H1 (cell line): Measurements from ENCODE around the gene OSTC. TPM values are rescaled to one million over a fixed set of nuclear protein-coding genes. Genes with fewer than 3 reads are reported as not detected.

Source experiments
- BACH1 ChIP-seq: IDR thresholded peaks from 2 replicates; pipeline ENCODE4 v1.6.1; 2012; ENCODE audit warnings: low read length, improper control_type of control experiment
- CBX5 ChIP-seq: fragments of 300-800, 300-1000 bp; sonication (generic); IDR thresholded peaks from 2 replicates; pipeline ENCODE4 v1.7.1; 2016; ENCODE audit warnings: antibody characterized with exemption, low read length, low read depth
- CHD1 ChIP-seq: IDR thresholded peaks from 2 replicates; pipeline ENCODE4 v1.6.1; 2012; ENCODE audit warnings: low read depth, low read length, improper control_type of control experiment
- CREB1 ChIP-seq: IDR thresholded peaks from 2 replicates; pipeline ENCODE4 v1.6.1; 2012; ENCODE audit warnings: inconsistent platforms
- EGR1 ChIP-seq: IDR thresholded peaks from 2 replicates; pipeline ENCODE4 v1.6.1; 2011; ENCODE audit warnings: low read depth, low read length, borderline replicate concordance
- NANOG ChIP-seq: IDR thresholded peaks from 2 replicates; pipeline ENCODE4 v1.6.1; 2011; ENCODE audit warnings: low read length, low read depth, mild to moderate bottlenecking, inconsistent platforms; ENCODE audit not compliant: insufficient read depth, poor library complexity, severe bottlenecking
- NRF1 ChIP-seq: IDR thresholded peaks from 2 replicates; pipeline ENCODE4 v1.6.1; 2011; ENCODE audit warnings: mild to moderate bottlenecking, low read depth, low read length, improper control_type of control experiment
- SAP30 ChIP-seq: fragments of 300-600 bp; sonication (generic); IDR thresholded peaks from 2 replicates; pipeline ENCODE4 v1.7.1; 2012; ENCODE audit warnings: low read length, moderate library complexity, mild to moderate bottlenecking, inconsistent platforms; ENCODE audit not compliant: insufficient read depth, insufficient replicate concordance
- SP4 ChIP-seq: IDR thresholded peaks from 2 replicates; pipeline ENCODE4 v1.6.1; 2012; ENCODE audit warnings: low read length, inconsistent platforms
- TBP ChIP-seq: IDR thresholded peaks from 2 replicates; pipeline ENCODE4 v1.6.1; 2011; ENCODE audit warnings: low read depth, low read length, improper control_type of control experiment
- TCF12 ChIP-seq: IDR thresholded peaks from 2 replicates; pipeline ENCODE4 v1.6.1; 2011; ENCODE audit warnings: low read depth, mild to moderate bottlenecking, low read length
- polyA plus RNA-seq, 7 experiments: library from polyadenylated mRNA; depleted of rRNA in 3 of 7; stranded (reverse) in 5 of 7; unstranded in 2 of 7; fragments of >200 nt in 5 of 7; fragments of 200-250 nt in 2 of 7; gene quantifications; 1 replicate in 5 of 7; 2 replicates in 1 of 7; 4 replicates in 1 of 7; pipeline versions ENCODE4 v1.2.1 to v1.2.3, GENCODE V29; 2011 to 2013; ENCODE audit warnings: missing spikeins in 2 of 7, mixed read lengths in 2 of 7
- total RNA-seq: library from RNA; stranded (reverse); fragmentation: NEBNext Ultra II Directional; extraction: Animal tissue kit (Norgen Biotek cat#: 25700); gene quantifications from 2 replicates; pipeline ENCODE4 v1.2.1, GENCODE V29; 2021
- TF ChIP-seq, protein P1 (sequence below): fragments of 300-600 bp; sonication (generic); IDR thresholded peaks from 2 replicates; pipeline ENCODE4 v1.7.1; 2012; ENCODE audit warnings: low read length, moderate library complexity, mild to moderate bottlenecking, inconsistent platforms; ENCODE audit not compliant: insufficient replicate concordance

The OSTC gene
- total and polyA plus RNA-seq, 2 of the 8 experiments (the other 6 are each of a cell fraction or from before 2014, with no cell fraction given): 165 to 176 TPM

DNA sequence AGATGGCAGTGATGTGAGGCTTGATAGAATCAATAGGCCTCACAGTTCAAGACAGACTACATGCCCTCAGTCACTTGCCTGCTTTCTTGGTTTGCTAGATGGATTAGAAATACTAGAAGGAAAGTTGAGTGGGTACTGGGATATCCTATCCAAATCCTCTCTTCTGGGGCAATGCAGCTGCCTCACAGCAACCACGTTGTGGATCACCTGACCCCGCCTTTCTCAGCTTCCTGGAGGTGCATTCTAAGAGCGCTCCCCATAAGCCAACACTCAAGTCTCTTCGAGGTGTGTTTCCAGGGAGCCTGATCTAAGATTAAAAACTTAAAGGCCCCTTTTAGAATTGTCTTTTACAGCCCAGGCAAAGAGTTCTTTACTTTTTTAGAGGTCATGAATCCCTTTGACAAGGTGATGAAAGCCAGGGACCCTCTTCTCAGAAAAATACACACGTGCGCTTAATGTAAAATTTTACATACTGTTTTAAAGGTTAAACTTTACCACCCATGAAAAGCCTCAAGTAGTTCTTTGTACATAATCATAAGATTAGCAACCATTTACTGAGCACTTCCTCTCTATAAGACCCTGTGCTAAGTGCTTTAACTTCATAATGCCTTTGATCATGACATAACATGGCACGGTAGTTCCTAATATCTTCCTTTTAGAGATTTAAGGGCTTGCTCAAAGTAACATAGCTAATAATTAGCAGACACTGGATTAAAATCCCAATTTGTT is 30.9 kb upstream of the OSTC start (continued):
- TF ChIP-seq, protein P1, sequence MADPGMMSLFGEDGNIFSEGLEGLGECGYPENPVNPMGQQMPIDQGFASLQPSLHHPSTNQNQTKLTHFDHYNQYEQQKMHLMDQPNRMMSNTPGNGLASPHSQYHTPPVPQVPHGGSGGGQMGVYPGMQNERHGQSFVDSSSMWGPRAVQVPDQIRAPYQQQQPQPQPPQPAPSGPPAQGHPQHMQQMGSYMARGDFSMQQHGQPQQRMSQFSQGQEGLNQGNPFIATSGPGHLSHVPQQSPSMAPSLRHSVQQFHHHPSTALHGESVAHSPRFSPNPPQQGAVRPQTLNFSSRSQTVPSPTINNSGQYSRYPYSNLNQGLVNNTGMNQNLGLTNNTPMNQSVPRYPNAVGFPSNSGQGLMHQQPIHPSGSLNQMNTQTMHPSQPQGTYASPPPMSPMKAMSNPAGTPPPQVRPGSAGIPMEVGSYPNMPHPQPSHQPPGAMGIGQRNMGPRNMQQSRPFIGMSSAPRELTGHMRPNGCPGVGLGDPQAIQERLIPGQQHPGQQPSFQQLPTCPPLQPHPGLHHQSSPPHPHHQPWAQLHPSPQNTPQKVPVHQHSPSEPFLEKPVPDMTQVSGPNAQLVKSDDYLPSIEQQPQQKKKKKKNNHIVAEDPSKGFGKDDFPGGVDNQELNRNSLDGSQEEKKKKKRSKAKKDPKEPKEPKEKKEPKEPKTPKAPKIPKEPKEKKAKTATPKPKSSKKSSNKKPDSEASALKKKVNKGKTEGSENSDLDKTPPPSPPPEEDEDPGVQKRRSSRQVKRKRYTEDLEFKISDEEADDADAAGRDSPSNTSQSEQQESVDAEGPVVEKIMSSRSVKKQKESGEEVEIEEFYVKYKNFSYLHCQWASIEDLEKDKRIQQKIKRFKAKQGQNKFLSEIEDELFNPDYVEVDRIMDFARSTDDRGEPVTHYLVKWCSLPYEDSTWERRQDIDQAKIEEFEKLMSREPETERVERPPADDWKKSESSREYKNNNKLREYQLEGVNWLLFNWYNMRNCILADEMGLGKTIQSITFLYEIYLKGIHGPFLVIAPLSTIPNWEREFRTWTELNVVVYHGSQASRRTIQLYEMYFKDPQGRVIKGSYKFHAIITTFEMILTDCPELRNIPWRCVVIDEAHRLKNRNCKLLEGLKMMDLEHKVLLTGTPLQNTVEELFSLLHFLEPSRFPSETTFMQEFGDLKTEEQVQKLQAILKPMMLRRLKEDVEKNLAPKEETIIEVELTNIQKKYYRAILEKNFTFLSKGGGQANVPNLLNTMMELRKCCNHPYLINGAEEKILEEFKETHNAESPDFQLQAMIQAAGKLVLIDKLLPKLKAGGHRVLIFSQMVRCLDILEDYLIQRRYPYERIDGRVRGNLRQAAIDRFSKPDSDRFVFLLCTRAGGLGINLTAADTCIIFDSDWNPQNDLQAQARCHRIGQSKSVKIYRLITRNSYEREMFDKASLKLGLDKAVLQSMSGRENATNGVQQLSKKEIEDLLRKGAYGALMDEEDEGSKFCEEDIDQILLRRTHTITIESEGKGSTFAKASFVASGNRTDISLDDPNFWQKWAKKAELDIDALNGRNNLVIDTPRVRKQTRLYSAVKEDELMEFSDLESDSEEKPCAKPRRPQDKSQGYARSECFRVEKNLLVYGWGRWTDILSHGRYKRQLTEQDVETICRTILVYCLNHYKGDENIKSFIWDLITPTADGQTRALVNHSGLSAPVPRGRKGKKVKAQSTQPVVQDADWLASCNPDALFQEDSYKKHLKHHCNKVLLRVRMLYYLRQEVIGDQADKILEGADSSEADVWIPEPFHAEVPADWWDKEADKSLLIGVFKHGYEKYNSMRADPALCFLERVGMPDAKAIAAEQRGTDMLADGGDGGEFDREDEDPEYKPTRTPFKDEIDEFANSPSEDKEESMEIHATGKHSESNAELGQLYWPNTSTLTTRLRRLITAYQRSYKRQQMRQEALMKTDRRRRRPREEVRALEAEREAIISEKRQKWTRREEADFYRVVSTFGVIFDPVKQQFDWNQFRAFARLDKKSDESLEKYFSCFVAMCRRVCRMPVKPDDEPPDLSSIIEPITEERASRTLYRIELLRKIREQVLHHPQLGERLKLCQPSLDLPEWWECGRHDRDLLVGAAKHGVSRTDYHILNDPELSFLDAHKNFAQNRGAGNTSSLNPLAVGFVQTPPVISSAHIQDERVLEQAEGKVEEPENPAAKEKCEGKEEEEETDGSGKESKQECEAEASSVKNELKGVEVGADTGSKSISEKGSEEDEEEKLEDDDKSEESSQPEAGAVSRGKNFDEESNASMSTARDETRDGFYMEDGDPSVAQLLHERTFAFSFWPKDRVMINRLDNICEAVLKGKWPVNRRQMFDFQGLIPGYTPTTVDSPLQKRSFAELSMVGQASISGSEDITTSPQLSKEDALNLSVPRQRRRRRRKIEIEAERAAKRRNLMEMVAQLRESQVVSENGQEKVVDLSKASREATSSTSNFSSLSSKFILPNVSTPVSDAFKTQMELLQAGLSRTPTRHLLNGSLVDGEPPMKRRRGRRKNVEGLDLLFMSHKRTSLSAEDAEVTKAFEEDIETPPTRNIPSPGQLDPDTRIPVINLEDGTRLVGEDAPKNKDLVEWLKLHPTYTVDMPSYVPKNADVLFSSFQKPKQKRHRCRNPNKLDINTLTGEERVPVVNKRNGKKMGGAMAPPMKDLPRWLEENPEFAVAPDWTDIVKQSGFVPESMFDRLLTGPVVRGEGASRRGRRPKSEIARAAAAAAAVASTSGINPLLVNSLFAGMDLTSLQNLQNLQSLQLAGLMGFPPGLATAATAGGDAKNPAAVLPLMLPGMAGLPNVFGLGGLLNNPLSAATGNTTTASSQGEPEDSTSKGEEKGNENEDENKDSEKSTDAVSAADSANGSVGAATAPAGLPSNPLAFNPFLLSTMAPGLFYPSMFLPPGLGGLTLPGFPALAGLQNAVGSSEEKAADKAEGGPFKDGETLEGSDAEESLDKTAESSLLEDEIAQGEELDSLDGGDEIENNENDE: no peak
- no peak for TF ChIP-seq TCF12
- no peak for TF ChIP-seq NRF1
- no peak for TF ChIP-seq NANOG
- TF ChIP-seq TBP: no peak
- no peak for TF ChIP-seq SP4
- TF ChIP-seq CBX5: no peak
- TF ChIP-seq BACH1: no peak
- TF ChIP-seq CHD1: no peak
- TF ChIP-seq SAP30: no peak
- TF ChIP-seq EGR1: no peak
- TF ChIP-seq CREB1: no peak
